Mesenchymal stem cell (in vitro differentiated cells and primary cell): ENCODE results near the gene ZNF552.

Experiments
- DNase-seq: peaks from one replicate; pipeline ENCODE4 v3.0.0-alpha.2; 2013
- H2AFZ ChIP-seq: one replicate; pipeline ENCODE4 v1.6.1; 2013; ENCODE audit warnings: low read depth, mild to moderate bottlenecking, control low read depth, inconsistent platforms, low read length, moderate library complexity
- H2AK5ac ChIP-seq: 2 replicates; pipeline ENCODE4 v1.6.1; 2013; ENCODE audit warnings: low read length, moderate library complexity, mild to moderate bottlenecking, inconsistent platforms; ENCODE audit not compliant: severe bottlenecking
- H2BK120ac ChIP-seq: one replicate; pipeline ENCODE4 v1.6.1; 2013; ENCODE audit warnings: low read depth, mild to moderate bottlenecking, inconsistent platforms, low read length, moderate library complexity
- H2BK12ac ChIP-seq, 2 experiments: one replicate each; pipeline ENCODE4 v1.6.1; 2013; ENCODE audit warnings: inconsistent platforms in 2 of 2, low read length in 2 of 2, mild to moderate bottlenecking in 2 of 2, moderate library complexity in 2 of 2, control low read depth in 1 of 2
- H2BK15ac ChIP-seq: one replicate; pipeline ENCODE4 v1.6.1; 2013; ENCODE audit warnings: mild to moderate bottlenecking, low read depth, inconsistent platforms; ENCODE audit not compliant: poor library complexity, severe bottlenecking
- H2BK5ac ChIP-seq: 2 replicates; pipeline ENCODE4 v1.6.1; 2013; ENCODE audit warnings: low read depth, mild to moderate bottlenecking, low read length, control low read depth, inconsistent platforms; ENCODE audit not compliant: poor library complexity, severe bottlenecking
- H3K14ac ChIP-seq, 2 experiments: one replicate each; pipeline ENCODE4 v1.6.1; 2013; ENCODE audit warnings: inconsistent platforms in 2 of 2, low read length in 2 of 2, control low read depth in 1 of 2, mild to moderate bottlenecking in 1 of 2, moderate library complexity in 1 of 2
- H3K18ac ChIP-seq, 2 experiments: one replicate each; pipeline ENCODE4 v1.6.1; 2013; ENCODE audit warnings: inconsistent platforms in 2 of 2, low read length in 2 of 2, control low read depth in 1 of 2, low read depth in 1 of 2, mild to moderate bottlenecking in 1 of 2
- H3K23ac ChIP-seq, 2 experiments: one replicate each; pipeline ENCODE4 v1.6.1; 2013; ENCODE audit warnings: inconsistent platforms in 2 of 2, low read length in 2 of 2, mild to moderate bottlenecking in 2 of 2, moderate library complexity in 2 of 2, control low read depth in 1 of 2
- H3K27ac ChIP-seq: 2 replicates; pipeline ENCODE4 v1.5.1; 2013; ENCODE audit warnings: mild to moderate bottlenecking, moderate library complexity, low read length, control low read depth, inconsistent platforms; ENCODE audit not compliant: poor library complexity, severe bottlenecking
- H3K27me3 ChIP-seq, 2 experiments: 2 replicates each; pipeline versions ENCODE4 v1.6.1 to v1.7.0; 2013; ENCODE audit warnings: low read length in 2 of 2, mild to moderate bottlenecking in 2 of 2, moderate library complexity in 2 of 2, control low read depth in 1 of 2, inconsistent platforms in 1 of 2; ENCODE audit not compliant: control insufficient read depth in 1 of 2, insufficient read depth in 1 of 2
- H3K36me3 ChIP-seq, 2 experiments: 2 replicates each; pipeline versions ENCODE4 v1.6.1 to v1.7.0; 2013; ENCODE audit warnings: low read length in 2 of 2, control low read depth in 1 of 2, inconsistent platforms in 1 of 2, low read depth in 1 of 2, mild to moderate bottlenecking in 1 of 2; ENCODE audit not compliant: insufficient read depth in 2 of 2, control insufficient read depth in 1 of 2
- H3K4ac ChIP-seq, 2 experiments: one replicate each; pipeline ENCODE4 v1.6.1; 2013; ENCODE audit warnings: inconsistent platforms in 2 of 2, low read length in 2 of 2, mild to moderate bottlenecking in 2 of 2, moderate library complexity in 2 of 2, control low read depth in 1 of 2, low read depth in 1 of 2
- H3K4me1 ChIP-seq: 2 replicates; pipeline ENCODE4 v1.6.1; 2013; ENCODE audit warnings: low read depth, low read length, control low read depth; ENCODE audit not compliant: control insufficient read depth, insufficient read depth
- H3K4me2 ChIP-seq: 2 replicates; pipeline ENCODE4 v1.6.1; 2013; ENCODE audit warnings: low read length, mild to moderate bottlenecking, inconsistent platforms; ENCODE audit not compliant: poor library complexity, severe bottlenecking
- H3K4me3 ChIP-seq, 2 experiments: 2 replicates each; pipeline versions ENCODE4 v1.5.1 to v1.7.0; 2013; ENCODE audit warnings: low read length in 2 of 2, mild to moderate bottlenecking in 2 of 2, control low read depth in 1 of 2, low read depth in 1 of 2; ENCODE audit not compliant: insufficient read depth in 1 of 2
- H3K79me1 ChIP-seq: replicated peaks from 2 replicates; pipeline ENCODE4 v1.6.1; 2013; ENCODE audit warnings: mild to moderate bottlenecking, control low read depth, low read length, inconsistent platforms; ENCODE audit not compliant: poor library complexity, severe bottlenecking
- H3K9ac ChIP-seq: 2 replicates; pipeline ENCODE4 v1.7.0; 2013; ENCODE audit warnings: mild to moderate bottlenecking, low read length, moderate library complexity
- H3K9me3 ChIP-seq: 2 replicates; pipeline ENCODE4 v1.7.0; 2013; ENCODE audit warnings: mild to moderate bottlenecking, low read length; ENCODE audit not compliant: control insufficient read depth
- H4K8ac ChIP-seq: one replicate; pipeline ENCODE4 v1.6.1; 2013; ENCODE audit warnings: inconsistent platforms, mild to moderate bottlenecking, low read length, moderate library complexity
- H4K91ac ChIP-seq: one replicate; pipeline ENCODE4 v1.6.1; 2013; ENCODE audit warnings: mild to moderate bottlenecking, low read length, inconsistent platforms
- WGBS: methylation state at CpG from one replicate; pipeline ENCODE4 v1.1.7; 2013; ENCODE audit warnings: mixed read lengths; 5-methylcytosine and 5-hydroxymethylcytosine counted together

The ZNF552 gene

DNA sequence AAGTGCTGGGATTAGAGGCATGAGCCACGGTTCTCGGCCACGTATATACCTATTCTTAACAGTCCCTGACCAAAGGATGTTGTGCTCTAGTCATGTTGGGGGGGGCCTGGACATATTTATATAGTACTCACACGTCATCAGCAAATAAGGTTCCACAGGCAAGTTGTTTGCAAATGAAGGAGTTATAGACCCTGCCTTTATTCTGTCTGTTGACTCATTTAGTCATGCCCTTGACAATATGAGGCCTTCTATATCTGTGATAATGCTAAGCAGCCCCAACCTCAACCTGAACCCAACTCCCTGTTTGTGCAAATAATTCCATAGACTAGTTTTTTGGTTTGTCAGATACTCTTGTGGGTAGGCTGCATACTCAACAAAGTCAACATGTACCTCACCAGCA lies 36.4 kb downstream of the ZNF552 start:
- Histone ChIP-seq H4K91ac (no peak overlapping the region), H3K9ac (no peak overlapping the region), H2AFZ (no peak overlapping the region), H3K4me3 (peak overlapping the region in 1 of 2 experiments; percentile 16), H3K27me3 (no peaks in the 10 kb centered on the region), H3K4me2 (no peak overlapping the region), H3K14ac (no peak overlapping the region), H3K18ac (no peak overlapping the region), H3K36me3 (peaks cover 48 to 69% of the 10 kb centered on the region in 2 experiments), H2BK5ac (no peak overlapping the region), H2AK5ac (no peak overlapping the region), H3K4ac (no peak overlapping the region), H3K9me3 (peaks cover 60% of the 10 kb centered on the region), H2BK15ac (no peak overlapping the region), H2BK12ac (no peak overlapping the region), H4K8ac (no peak overlapping the region), H2BK120ac (no peak overlapping the region), H3K23ac (no peak overlapping the region), H3K4me1 (no peaks in the 10 kb centered on the region), H3K27ac (no peak overlapping the region), H3K79me1 (peaks cover 28% of the 10 kb centered on the region)
- DNase-seq = no peak
- 100% methylated on average over 2 of the region's 4 CpGs for WGBS

- H3K4me1 ChIP-seq = no peaks in the 10 kb centered on the region
- H4K8ac ChIP-seq = no peak overlapping the region
- no peak overlapping the region for H4K91ac ChIP-seq
- no peak overlapping the region for H2AFZ ChIP-seq
- no peaks in the 10 kb centered on the region for H3K27me3 ChIP-seq
- peaks cover 61% of the 10 kb centered on the region for H3K9me3 ChIP-seq
- H3K4me2 ChIP-seq = no peak overlapping the region
- H3K79me1 ChIP-seq = peaks cover 28% of the 10 kb centered on the region
- H3K14ac ChIP-seq = no peak overlapping the region
- no peak overlapping the region for H2BK12ac ChIP-seq
- H3K18ac ChIP-seq = no peak overlapping the region
- no peak overlapping the region for H2BK120ac ChIP-seq
- no peak overlapping the region for H3K4me3 ChIP-seq
- H3K36me3 ChIP-seq = peaks cover 53 to 80% of the 10 kb centered on the region in 2 experiments
- 90% methylated on average over 5 of the region's 6 CpGs for WGBS
- H3K9ac ChIP-seq = no peak overlapping the region
- H3K23ac ChIP-seq = no peak overlapping the region
- DNase-seq = no peak
- H3K4ac ChIP-seq = no peak overlapping the region
- no peak overlapping the region for H2BK5ac ChIP-seq
- no peak overlapping the region for H2AK5ac ChIP-seq
- H3K27ac ChIP-seq = no peak overlapping the region
- H2BK15ac ChIP-seq = no peak overlapping the region
Measured at GRCh38 chr19:57776764-57777296, 37.9 kb downstream of the ZNF552 start.

DNA sequence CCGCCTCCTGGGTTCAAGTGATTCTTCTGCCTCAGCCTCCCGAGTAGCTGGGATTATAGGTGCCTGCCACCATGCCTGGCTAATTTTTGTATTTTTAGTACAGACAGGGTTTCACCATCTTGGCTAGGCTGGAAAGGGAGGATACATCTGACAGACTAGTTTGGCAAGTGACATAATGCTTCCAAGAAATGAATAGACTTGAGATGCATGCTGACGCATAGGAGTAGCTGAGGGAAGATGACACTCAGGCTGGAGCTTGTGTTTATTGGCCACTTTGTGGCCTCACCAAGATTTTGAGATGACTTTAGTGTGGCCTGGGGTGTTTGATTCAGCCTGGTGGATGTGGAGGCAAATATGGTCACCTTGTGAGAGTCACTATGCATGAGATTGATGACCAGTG lies 41.2 kb downstream of the ZNF552 start:
- Histone ChIP-seq H4K91ac (no peak overlapping the region), H2AFZ (no peak overlapping the region), H3K4ac (no peak overlapping the region), H2BK15ac (no peak overlapping the region), H3K18ac (no peak overlapping the region), H3K27me3 (no peaks in the 10 kb centered on the region), H3K23ac (no peak overlapping the region), H2AK5ac (no peak overlapping the region), H3K27ac (no peak overlapping the region), H3K14ac (no peak overlapping the region), H3K4me3 (no peak overlapping the region), H3K36me3 (peaks cover 42 to 53% of the 10 kb centered on the region in 2 experiments), H3K4me2 (no peak overlapping the region), H4K8ac (no peak overlapping the region), H3K4me1 (peaks cover 4% of the 10 kb centered on the region), H2BK120ac (no peak overlapping the region), H2BK5ac (no peak overlapping the region), H3K79me1 (peaks cover 19% of the 10 kb centered on the region), H3K9me3 (peaks cover 27% of the 10 kb centered on the region), H3K9ac (no peak overlapping the region), H2BK12ac (no peak overlapping the region)
- no peak for DNase-seq
- 98% methylated on average over 3 of the region's 3 CpGs for WGBS

GRCh38 chr19:57771417-57771816 lies 43.3 kb downstream of the ZNF552 start:
- Histone ChIP-seq H2BK5ac (no peak overlapping the region), H3K4me2 (no peak overlapping the region), H2BK120ac (no peak overlapping the region), H3K18ac (no peak overlapping the region), H2AK5ac (no peak overlapping the region), H3K27me3 (no peaks in the 10 kb centered on the region), H4K91ac (no peak overlapping the region), H2BK15ac (no peak overlapping the region), H3K4me1 (peaks cover 4% of the 10 kb centered on the region), H3K79me1 (peaks cover 13% of the 10 kb centered on the region), H3K4ac (no peak overlapping the region), H3K23ac (no peak overlapping the region), H3K9ac (no peak overlapping the region), H2AFZ (no peak overlapping the region), H3K4me3 (peak overlapping the region in 1 of 2 experiments; percentile 27), H3K14ac (no peak overlapping the region), H3K27ac (no peak overlapping the region), H4K8ac (no peak overlapping the region), H3K9me3 (peaks cover 12% of the 10 kb centered on the region), H2BK12ac (no peak overlapping the region), H3K36me3 (peaks cover 28 to 38% of the 10 kb centered on the region in 2 experiments)
- DNase-seq = no peak
- WGBS = 99% methylated on average over 4 of the region's 4 CpGs
